HPDE6-E6E7 (cell line): ENCODE results near the gene GHDC.
"Not testable (repeated sequence)": the region's sequence is repeated elsewhere in the genome, so short reads cannot be mapped to it uniquely, and the experiment has no call there.

Source experiments
- DNase-seq: peaks from one replicate; pipeline ENCODE4 v3.0.0; 2011; ENCODE audit warnings: missing footprints; ENCODE audit errors: extremely low spot score

GHDC gene

DNA sequence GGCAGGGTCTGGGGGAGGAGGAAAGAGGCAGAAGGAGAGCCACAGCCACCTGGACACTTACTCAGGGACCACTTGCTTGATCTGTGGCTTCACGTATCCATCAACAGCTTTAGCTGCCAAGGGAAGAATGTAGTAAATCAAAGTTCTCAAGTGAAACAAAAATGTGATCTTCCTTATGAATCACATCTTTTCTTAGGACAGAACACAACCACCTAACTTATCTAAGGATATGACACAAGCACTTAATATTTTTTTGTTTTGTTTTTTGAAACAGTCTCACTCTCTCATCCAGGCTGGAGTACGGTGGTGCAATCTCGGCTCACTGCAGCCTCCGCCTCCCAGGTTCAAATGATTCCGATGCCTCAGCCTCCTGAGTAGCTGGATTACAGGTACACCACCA lies 8.4 kb upstream of the GHDC start:
- DNase-seq: no peak

DNA sequence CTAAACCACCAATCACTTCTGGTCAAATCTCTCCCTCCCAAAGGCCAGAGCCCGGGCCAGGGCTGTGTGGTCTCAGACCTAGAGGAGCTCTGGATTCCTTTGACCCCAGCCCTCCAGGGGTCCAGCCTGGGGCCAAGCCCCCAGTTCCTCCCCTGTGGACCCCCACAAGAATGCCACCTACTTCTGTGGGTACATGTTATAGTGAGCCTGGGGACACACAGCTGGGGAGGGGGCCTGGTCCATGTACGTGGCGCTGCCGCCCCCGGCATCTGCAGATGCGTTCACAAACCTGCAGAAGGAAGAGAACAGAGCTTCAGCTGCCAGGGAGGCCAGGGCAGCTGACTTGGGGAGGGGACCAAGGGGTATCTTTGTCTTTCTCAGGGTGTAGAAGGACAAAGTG lies 7.9 kb upstream of the GHDC start:
- DNase-seq: no peak

- no peak for DNase-seq
Measured at GRCh38 chr17:42201458-42201772, 7.1 kb upstream of the GHDC start.

GRCh38 chr17:42200706-42201457 lies 6.6 kb upstream of the GHDC start:
- no peak for DNase-seq

- no peak for DNase-seq
Measured at GRCh38 chr17:42199416-42200011, 5.2 kb upstream of the GHDC start.

DNA sequence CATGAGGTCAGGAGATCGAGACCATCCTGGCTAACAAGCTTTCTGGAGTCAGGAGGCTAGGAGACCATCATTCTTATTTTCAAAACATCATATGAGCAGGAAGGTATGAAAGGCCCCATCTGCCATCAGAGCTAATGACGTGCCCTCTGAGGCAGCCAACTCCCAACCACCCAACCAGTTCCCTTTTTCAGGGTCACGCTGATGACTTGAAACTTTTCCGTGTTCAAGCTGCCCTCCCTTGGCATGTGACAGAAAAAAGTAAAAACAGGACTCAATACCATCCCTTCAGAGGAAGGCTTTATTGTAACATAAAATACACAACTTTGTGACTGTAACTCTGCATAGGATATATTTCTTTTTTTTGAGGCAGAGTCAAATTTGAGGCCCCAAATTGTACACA lies 4.6 kb upstream of the GHDC start:
- no peak for DNase-seq

- no peak for DNase-seq
Measured at GRCh38 chr17:42197564-42198156, 3.4 kb upstream of the GHDC start.

- DNase-seq: no peak
Measured at GRCh38 chr17:42193216-42193968, 902 bp downstream of the GHDC start.

- DNase-seq: no peak
Measured at GRCh38 chr17:42192189-42193126, 1.8 kb downstream of the GHDC start.

GRCh38 chr17:42191275-42191608 lies 3.1 kb downstream of the GHDC start:
- DNase-seq: no peak

GRCh38 chr17:42190491-42191274 lies 3.6 kb downstream of the GHDC start:
- no peak for DNase-seq

GRCh38 chr17:42189651-42189965 lies 4.7 kb downstream of the GHDC start:
- no peak for DNase-seq

GRCh38 chr17:42188749-42189650 lies 5.3 kb downstream of the GHDC start:
- DNase-seq: no peak

DNA sequence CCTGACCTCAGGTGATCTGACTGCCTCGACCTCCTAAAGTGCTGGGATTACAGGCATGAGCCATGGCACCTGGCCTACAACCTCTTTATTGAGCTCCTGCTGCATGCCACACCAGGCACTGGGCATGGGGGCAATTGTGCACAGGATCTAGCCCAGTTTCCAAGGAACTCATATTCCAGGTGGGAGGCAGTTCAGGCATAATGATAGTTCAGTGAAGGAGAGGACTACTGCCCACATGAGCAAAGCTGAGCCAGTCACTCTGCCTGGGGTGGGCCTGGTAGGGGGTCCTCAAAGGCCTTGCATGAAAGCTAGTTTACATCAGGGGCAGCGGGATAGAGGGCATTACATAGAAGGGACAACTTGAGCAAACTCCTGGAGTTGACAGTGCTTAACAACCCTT lies 6.5 kb downstream of the GHDC start:
- no peak for DNase-seq

GRCh38 chr17:42186191-42186590 lies 8.1 kb downstream of the GHDC start:
- DNase-seq: not testable (repeated sequence)

GRCh38 chr17:42185621-42185930 lies 8.7 kb downstream of the GHDC start:
- DNase-seq: no peak

GRCh38 chr17:42184713-42185620 lies 9.3 kb downstream of the GHDC start, which contains the start of gene HCRT:
HCRT (minus strand) TSS chr17:42185452; CDS start chr17:42185365, 87 bp downstream.
- no peak for DNase-seq

DNA sequence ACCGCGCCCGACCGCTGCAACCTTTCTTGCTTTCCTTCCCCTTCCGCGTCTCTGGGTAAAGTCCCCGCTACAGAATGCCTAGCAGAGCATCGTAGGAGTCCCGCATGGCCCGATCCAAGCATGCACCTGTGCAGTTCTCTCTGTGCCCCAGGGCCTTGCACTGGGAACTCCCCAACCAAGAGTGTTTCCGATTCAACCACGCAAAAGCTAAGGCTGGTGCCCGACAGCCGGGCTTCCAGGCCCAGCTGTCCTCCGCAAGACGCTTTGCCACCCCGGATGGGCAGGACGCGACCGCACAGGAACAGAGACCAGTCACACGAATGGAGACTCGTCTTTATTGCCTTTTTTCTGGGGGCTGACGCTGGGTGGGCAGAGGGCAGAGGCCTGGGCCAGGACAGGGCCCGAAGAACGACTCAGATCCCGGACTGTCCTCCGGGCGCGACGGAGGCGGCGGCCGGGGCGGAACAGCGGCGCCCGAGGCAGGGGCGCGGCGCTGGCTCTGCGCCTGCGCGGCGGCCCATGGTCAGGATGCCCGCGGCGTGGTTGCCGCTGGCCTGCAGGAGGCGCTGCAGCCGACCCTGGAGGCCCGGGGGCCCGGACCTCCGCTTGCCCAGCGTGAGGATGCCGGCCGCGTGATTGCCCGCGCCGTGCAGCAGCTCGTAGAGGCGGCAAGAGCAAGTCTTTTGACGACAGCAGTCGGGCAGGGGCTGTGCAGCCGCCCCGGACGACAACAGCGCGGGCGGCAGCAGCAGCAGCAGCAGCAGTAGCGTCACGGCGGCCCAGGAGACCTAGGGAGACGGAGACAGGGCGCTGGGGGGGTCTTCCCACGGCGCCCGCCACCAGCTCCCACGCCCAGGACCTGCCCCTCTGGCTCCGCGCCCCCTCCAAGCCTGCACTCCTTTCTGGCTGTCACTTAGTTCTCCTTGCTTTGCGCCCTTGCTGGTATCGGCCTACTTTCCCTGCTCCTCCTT lies 10.3 kb downstream of the GHDC start:
- no peak for DNase-seq
